Testis (tissue), 2 donors: ENCODE measurements around the gene MFAP5.

Experiments used
- POLR2A ChIP-seq: fragments of 450-650 bp; IDR thresholded peaks from one replicate; pipeline ENCODE4 v1.6.1; 2017; ENCODE audit warnings: antibody characterized with exemption, mild to moderate bottlenecking, moderate library complexity
- TF ChIP-seq, protein P1 (sequence below), 3 experiments: fragments of 450-650 bp in 2 of 3; fragments of 200-600 bp in 1 of 3; sonication (generic) in 1 of 3; IDR thresholded peaks; one replicate each; pipeline ENCODE4 v1.5.1; 2016 to 2019; ENCODE audit warnings: antibody characterized with exemption in 3 of 3, mild to moderate bottlenecking in 2 of 3, moderate library complexity in 1 of 3

DNA sequence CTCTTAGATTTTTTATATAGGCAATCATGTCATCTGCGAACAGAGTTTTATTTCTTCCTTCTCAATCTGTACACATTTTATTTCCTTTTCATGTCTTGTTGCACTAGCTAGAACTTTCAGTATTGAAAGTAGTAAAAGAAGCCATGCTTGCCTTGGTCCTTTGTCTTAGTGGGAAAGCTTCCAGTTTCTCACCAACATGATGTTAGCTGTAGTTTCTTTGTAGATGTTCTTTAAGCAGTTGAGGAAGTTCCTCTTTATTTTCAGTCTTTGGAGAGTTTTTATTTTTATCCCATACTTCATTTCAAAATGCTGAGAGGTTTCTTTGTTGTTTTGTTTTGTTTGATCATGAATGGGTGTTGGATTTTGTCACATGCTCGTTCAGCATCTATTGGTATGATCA is 22.4 kb upstream of the MFAP5 start:
- TF ChIP-seq POLR2A: no peak
- TF ChIP-seq, protein P1, sequence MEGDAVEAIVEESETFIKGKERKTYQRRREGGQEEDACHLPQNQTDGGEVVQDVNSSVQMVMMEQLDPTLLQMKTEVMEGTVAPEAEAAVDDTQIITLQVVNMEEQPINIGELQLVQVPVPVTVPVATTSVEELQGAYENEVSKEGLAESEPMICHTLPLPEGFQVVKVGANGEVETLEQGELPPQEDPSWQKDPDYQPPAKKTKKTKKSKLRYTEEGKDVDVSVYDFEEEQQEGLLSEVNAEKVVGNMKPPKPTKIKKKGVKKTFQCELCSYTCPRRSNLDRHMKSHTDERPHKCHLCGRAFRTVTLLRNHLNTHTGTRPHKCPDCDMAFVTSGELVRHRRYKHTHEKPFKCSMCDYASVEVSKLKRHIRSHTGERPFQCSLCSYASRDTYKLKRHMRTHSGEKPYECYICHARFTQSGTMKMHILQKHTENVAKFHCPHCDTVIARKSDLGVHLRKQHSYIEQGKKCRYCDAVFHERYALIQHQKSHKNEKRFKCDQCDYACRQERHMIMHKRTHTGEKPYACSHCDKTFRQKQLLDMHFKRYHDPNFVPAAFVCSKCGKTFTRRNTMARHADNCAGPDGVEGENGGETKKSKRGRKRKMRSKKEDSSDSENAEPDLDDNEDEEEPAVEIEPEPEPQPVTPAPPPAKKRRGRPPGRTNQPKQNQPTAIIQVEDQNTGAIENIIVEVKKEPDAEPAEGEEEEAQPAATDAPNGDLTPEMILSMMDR (IDR thresholded peaks at IDR 0.05): no peak
